Right hindlimb (tissue), 1 donor: Measurements from ENCODE around the gene ZNF232.
"Not testable (repeated sequence)": the region's sequence is repeated elsewhere in the genome, so short reads cannot be mapped to it uniquely, and the experiment has no call there.

Experiments used
- DNase-seq: peaks from one replicate; pipeline ENCODE4 v3.0.0-alpha.2; 2018

Gene ZNF232

DNA sequence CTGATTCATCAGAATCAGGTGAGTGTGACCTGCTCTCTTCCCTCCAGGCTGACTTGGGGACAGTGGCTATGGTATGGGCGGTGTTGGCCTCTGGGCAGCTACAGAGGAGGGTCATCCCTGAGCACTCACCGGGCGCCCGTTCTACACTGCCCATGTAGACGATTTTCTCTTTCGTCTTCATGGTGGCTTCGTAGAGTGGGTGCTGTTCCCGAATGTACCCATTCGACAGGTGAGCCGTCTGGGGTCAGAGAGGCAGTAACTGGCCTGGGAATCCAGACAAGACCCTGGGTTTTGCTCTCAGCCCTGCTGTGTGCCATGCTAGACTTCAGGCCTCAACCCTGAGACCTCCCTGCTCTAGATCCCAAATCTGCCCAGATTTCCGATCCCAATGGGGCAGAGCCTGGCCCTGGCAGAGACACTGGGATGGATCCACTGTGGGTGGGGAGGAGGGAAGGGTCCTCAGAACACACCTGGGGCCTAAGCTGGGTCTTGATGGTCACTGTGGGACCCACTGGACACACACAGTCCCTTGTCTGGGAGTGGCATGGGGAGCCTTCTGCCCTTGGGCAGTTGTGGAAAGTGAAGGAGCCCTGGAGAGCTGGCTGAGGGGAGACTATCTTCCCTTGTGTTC, 17.3 kb upstream of the ZNF232 start:
- DNase-seq: no peak

DNA sequence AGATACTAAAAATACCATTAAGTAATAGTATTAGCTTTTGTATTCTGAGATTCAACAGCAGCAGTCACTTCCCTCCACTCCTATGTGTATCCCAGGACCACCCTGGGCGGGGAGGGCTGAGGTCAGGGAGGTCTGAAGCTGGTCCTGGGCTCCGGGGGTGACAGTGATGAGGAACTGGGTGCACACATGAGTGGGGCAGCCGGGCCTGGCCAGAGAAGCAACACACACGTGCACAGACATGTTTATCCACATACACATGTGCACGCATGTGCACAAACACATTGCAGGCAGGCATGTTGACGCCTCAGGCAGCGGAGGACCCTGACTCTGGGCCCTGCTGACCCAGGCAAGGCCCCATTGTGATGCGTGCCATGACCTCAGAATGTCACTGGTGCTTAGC, 16.7 kb upstream of the ZNF232 start:
- DNase-seq: not testable (repeated sequence)

DNA sequence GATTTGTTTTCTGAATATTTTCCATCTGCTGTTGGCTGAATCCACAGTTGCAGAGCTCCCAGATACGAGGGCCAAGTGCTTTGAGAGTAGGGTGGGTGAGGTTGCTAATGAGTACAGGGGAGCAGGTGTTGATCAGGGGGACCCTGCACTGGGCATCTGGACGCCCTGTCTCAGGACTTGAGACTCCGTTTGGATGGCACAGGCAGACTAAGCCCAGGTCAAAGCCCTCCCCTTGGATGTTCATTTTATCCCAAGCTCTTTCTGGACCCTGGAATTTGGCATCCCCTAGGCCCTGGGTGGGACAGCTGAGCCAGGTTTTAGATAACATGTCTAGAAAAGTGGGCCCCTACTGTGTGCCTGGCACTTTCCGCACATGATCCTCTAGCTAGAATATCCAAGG, 16.2 kb upstream of the ZNF232 start:
- no peak for DNase-seq

DNA sequence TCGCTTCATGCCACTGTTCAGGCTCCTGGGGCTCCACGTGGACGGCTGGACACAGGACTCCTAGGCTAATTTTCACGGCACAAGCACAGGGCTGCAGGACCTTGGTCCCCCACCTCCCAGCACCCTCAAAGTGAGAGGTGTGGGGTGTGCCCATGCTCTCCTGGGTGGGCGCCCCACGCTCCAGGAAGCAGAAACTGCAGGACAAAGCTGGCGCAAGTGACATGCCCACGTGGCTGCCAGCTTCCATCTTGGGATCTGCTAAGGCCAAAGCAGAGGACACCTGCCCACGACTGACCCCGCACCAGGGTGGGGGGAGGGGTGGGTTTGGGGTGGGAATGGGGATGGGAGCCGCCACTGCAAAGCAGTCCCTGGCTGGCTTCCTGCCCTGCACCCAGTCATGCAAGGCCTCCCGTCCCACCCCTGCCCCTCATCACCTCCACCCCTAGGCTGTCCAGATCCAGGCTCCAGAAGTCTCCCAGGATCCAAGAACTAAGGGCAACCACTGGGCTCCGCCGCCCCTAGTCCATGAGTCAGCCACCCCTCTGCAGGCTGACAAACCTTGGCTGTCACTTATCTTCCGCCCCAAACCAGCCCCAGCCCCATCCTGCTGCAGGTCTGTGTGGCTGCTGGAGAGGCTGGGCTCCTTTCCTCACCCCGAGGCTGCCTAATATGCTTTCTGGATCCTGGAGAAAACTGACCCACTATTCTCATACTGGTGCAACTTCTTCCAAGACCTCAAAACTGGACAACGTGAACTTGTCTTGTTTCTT, 15.2 kb upstream of the ZNF232 start:
- DNase-seq: no peak

- DNase-seq: not testable (repeated sequence)
Observed at GRCh38 chr17:5124896-5125295, 13.2 kb upstream of the ZNF232 start.

GRCh38 chr17:5124125-5124760, 12.6 kb upstream of the ZNF232 start:
- DNase-seq: not testable (repeated sequence)

GRCh38 chr17:5123343-5124124, 11.9 kb upstream of the ZNF232 start:
- no peak for DNase-seq

- DNase-seq: peak; percentile 65
Observed at GRCh38 chr17:5122586-5123342, 11.1 kb upstream of the ZNF232 start.

DNA sequence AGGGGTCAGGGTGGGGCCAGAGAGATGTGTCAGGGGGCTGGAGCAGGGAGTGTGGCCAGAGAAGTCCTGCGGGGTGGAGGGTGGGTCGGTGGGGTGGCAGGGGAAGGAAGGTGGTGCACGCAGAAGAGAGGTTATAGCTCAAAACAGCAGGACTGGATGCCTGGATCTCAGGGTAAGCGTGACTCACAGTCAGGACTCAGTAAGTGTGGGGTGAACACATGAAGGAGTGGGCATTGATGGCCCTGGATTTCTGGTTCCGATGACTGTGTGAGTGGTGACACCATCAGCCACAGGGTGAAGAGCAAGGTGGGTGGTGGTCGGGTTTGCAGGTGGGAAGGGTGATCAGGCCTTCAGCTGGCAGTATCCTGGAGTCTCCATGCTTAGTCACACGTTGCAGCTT, 10.4 kb upstream of the ZNF232 start:
- DNase-seq: not testable (repeated sequence)

- DNase-seq: no peak
Observed at GRCh38 chr17:5121186-5121841, 9.6 kb upstream of the ZNF232 start.

DNA sequence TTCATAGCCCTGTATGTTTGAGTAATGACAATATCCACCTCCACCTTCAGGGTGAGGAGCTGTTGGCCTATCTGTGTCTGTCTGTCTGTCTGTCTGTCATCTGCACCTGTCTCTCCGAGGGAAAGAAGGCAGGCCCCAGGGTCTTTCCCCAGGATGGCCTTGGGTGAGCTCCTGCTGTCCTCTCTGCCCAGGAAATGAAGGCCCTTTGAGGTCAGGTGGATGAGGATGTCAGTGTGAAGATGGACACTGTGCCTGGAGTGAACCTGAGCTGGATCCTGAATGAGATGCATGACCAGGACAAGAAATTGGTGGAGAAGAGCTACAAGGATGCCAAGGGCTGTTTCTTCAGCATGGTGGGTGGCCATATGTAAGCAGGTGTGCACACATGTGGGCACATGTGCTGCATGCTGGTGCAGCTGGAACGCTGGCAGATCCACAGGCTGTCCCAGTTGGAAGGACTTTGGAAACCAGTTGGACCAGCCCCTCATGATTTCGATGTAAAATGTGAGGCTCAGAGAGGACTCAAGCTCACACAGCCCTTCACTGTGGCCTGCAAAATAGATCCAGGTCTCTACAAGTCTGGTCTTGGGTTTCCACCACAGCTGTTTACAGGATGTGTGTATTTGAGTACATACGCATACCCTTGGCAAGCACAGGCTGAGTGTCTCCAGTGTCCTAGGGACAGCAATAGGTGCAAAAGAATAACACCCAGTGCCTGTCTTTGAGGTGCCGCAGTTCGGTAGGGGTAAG, 8.9 kb upstream of the ZNF232 start:
- not testable (repeated sequence) for DNase-seq

GRCh38 chr17:5120036-5120435, 8.4 kb upstream of the ZNF232 start:
- no peak for DNase-seq

DNA sequence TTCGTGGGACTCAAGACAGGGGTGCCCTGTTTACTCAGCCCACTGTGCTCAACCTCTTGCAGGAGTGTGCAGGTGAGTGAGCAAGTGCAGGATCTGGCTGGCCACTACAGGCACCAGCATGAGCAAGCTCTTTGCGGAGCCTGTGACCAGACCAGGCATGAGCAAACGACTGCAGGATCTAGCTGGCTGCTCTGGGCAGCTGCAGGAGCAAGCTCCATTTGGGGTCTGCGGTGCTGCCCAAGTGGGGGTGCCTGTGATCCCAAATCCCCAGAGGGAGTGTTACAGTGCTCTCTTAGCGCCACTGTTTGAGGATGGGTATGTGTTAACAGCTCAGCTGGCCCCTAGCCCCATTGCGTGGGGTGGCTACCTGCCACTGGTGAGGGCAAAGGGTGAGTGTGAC, 6.5 kb upstream of the ZNF232 start:
- no peak for DNase-seq

DNA sequence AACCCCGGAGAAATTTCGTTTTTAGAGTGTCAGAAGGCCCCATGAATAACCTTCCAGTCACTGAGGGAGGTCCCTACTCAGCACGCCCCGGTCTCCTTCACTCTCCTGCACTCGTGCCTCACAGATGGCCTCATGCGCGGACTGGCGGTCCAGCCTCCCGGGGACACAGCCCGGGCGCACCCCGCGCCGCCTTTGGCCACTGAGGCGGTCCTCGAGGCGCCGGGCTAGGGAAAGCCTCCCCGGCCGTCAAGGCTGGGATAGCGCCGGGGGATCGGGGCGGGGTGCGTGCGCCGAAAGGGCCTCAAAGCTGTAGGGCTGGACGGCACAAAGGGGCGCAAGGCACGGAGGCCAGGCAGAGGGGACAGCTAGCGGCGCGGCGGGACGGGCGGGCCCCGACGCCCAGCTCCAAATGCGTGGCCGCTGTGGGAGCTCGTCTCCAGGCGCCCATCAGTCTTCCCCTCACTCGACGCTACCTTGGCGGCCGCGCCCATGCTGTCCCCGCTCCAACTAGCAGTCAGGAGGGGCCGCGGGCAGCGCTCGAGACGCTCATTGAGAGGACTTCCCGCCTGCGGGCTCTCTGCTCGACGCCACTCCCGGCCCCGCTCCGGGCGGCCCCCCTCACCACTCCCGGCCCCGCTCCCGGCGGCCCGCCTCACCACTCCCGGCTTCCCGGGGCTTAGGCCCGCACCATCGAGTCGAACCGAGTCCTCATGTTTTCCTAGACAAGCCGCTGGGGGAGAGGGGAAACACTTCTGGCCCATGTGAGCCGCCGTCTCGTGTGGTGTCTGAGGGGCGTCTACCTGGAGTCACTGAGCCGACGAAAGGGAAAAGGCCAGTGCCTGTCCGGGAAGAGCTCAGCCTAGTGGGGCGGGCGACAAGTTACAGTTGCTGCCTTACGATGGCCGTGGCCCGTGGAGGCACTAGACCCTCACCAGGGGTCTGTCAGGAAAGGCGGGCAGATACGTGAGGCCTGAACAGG, 4.3 kb upstream of the ZNF232 start, which contains the start of gene USP6:
TSS of gene USP6 (plus strand) at position 360 of the 979 bp plus-strand sequence. CDS start 14,336 bp downstream, outside the sequence.
- no peak for DNase-seq

DNA sequence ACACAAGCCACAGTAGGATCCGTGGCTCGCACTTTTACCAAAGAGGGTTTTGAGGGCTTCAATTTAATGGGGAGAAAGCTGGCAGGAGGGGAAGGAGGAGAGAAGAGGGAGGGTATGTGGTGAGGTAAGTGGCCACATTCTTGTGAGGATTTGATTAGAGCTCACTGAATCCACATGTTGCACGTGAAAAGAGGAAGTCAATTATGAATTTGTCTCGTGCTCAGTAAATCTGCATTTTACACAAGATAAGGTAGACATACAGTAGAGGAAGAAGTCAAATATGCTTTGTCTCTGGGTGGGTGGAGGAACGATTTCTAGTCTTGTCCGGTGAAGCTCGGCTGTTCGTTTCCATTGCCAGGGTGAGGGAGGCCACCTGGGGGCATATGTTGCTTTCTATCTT, 862 bp downstream of the ZNF232 start:
- DNase-seq: no peak

DNA sequence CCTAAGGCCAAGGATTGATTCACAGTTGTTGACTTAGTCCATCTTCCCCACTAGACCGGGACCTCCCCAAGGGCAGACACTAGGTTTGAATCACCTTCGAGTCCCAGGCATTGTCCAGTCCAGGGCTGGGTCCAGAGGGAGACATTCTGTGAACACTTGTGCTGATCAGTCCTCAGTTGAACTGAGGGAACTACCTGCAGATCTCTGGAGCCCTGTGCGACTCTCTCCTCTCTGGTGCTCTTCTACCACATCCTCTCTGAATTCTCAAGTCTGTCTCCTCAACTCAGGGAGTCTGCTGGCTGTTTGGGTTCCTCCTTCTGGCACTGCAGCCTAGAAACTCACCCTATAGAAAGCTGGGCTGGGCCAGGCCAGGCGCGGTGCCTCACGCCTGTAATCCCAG, 10.8 kb downstream of the ZNF232 start:
- DNase-seq: no peak

DNA sequence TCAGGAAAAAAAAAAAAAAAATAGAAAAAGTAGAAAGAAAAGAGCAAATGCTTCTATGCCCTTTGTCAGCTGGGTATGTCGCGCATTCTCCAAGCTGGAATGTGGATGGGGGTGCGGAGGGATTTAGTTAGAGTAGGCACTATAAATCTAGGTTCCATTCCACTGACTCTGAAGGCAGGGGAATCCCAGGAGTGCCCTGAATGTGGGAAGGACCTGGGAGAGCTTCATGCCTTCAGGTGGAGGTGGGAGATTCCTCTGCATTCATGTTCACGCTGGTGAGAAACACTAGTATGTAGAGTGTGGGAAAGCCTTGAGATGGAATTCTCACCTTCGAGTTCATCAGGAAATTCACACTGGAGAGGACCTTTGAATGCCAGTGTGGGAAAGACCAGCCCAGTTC, 12.4 kb downstream of the ZNF232 start:
- DNase-seq: no peak

- DNase-seq: peak; percentile 89
Observed at GRCh38 chr17:5097101-5097834, 14.4 kb downstream of the ZNF232 start.

- no peak for DNase-seq
Observed at GRCh38 chr17:5096731-5097100, 15.0 kb downstream of the ZNF232 start.
